Measurements from ENCODE around the gene TUBA4A. TPM values are rescaled to one million over a fixed set of nuclear protein-coding genes. Genes with fewer than 3 reads are reported as not detected.
A peak's percentile ranks its signal among the peaks of the same experiment; 100 is the strongest.

The TUBA4A gene
- total RNA-seq, 1 donor from 2014 or later = 35.0 TPM

GRCh38 chr2:219274361-219274921 is 20.7 kb upstream of the TUBA4A start:
- Histone ChIP-seq H3K4me1 (peaks cover 14% of the 10 kb centered on the region), H3K9me3 (no peaks in the 10 kb centered on the region), H3K27me3 (ENCODE audit: low read depth) (no peaks in the 10 kb centered on the region), H3K27ac (peak overlapping the region; percentile 78), H3K4me3 (no peak overlapping the region), H3K36me3 (no peaks in the 10 kb centered on the region)
- ATAC-seq (peak; percentile 8 to 51), DNase-seq (no peak)
- no peak for TF ChIP-seq CTCF (IDR thresholded peaks at IDR 0.05)
- intact Hi-C loops (cut with DNase I) = no loop called here

DNA sequence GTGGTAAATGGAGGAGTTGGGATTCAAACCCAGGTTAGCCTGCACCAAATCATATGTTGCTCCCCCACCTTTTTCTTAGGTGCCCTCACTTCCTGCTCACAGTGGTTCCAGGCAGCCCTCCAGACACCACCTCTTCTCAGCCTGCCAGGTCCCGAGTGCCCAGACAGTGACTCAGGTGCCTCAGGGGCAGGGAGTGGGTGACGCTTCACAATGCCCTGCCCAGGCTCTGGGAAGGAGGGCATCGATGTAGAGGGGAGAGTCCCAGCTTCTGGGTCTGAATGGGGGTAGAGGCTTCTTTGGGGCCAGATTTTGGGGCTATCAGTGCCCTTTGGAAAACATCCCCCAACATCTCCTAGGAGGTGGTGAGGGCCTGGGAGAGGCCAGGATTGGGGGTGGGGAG is 20.2 kb upstream of the TUBA4A start:
- TF ChIP-seq CTCF (IDR thresholded peaks at IDR 0.05) = no peak
- Histone ChIP-seq H3K4me1 (peaks cover 14% of the 10 kb centered on the region), H3K4me3 (no peak overlapping the region), H3K9me3 (no peaks in the 10 kb centered on the region), H3K27ac (peak overlapping the region; percentile 78), H3K36me3 (no peaks in the 10 kb centered on the region), H3K27me3 (ENCODE audit: low read depth) (no peaks in the 10 kb centered on the region)
- intact Hi-C loops (cut with DNase I) = no loop called here
- no peak for DNase-seq
- peak; percentile 29 to 55 for ATAC-seq

DNA sequence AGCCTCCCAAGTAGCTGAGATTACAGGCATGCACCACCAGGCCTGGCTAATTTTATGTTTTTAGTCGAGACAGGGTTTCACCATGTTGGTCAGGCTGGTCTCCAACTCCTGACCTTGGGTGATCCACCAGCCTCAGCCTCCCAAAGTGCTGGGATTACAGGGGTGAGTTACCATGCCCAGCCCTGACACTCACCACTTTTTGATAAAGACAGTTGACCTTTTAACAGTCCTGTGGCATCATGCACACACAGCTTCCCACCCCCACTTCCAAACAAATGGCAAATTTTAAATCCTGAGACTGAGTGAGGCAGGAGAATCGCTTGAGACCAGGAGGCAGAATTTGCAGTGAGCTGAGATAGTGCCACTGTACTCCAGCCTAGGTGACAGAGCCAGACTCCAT is 19.3 kb upstream of the TUBA4A start:
- Histone ChIP-seq H3K27ac (no peak overlapping the region), H3K9me3 (no peaks in the 10 kb centered on the region), H3K36me3 (no peaks in the 10 kb centered on the region), H3K4me1 (peaks cover 6% of the 10 kb centered on the region), H3K27me3 (ENCODE audit: low read depth) (no peaks in the 10 kb centered on the region), H3K4me3 (no peak overlapping the region)
- intact Hi-C loops (cut with DNase I) = no loop called here
- DNase-seq (no peak), ATAC-seq (no peak)
- no peak for TF ChIP-seq CTCF (IDR thresholded peaks at IDR 0.05)

GRCh38 chr2:219272356-219272755 is 18.6 kb upstream of the TUBA4A start:
- no peaks in the 10 kb centered on the region for H3K4me1 ChIP-seq
- H3K36me3 ChIP-seq = no peaks in the 10 kb centered on the region
- no peak for ATAC-seq
- no peak overlapping the region for H3K4me3 ChIP-seq
- no peaks in the 10 kb centered on the region for H3K9me3 ChIP-seq
- TF ChIP-seq CTCF (IDR thresholded peaks at IDR 0.05) = no peak
- no peak for DNase-seq
- no peaks in the 10 kb centered on the region for H3K27me3 ChIP-seq (ENCODE audit: low read depth)
- intact Hi-C loops (cut with DNase I) = no loop called here
- no peak overlapping the region for H3K27ac ChIP-seq

- Histone ChIP-seq H3K4me3 (no peak overlapping the region), H3K27ac (no peak overlapping the region), H3K27me3 (ENCODE audit: low read depth) (no peaks in the 10 kb centered on the region), H3K36me3 (no peaks in the 10 kb centered on the region), H3K4me1 (no peaks in the 10 kb centered on the region), H3K9me3 (no peaks in the 10 kb centered on the region)
- no peak for ATAC-seq
- intact Hi-C loops (cut with DNase I) = no loop called here
- no peak for DNase-seq
- TF ChIP-seq CTCF (IDR thresholded peaks at IDR 0.05) = no peak
Measured at GRCh38 chr2:219271021-219271420, 17.3 kb upstream of the TUBA4A start.

DNA sequence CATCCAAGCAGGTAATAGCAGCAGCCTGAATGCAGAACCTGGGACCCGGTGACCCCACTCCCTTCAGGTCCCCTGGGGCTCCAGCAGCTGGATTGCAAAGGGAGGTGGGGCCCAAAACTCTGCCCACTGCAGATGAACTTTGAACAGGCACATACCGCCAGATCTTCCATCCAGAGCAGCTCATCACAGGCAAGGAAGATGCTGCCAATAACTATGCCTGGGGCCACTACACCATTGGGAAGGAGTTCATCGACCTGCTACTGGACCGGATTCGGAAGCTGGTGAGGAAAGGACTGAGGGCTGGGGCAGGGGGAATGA is 16.3 kb upstream of the TUBA4A start:
- no peak for ATAC-seq
- no peak overlapping the region for H3K27ac ChIP-seq
- no peaks in the 10 kb centered on the region for H3K36me3 ChIP-seq
- DNase-seq = no peak
- no peaks in the 10 kb centered on the region for H3K27me3 ChIP-seq (ENCODE audit: low read depth)
- H3K4me3 ChIP-seq = no peak overlapping the region
- H3K9me3 ChIP-seq = no peaks in the 10 kb centered on the region
- no peaks in the 10 kb centered on the region for H3K4me1 ChIP-seq
- intact Hi-C loops (cut with DNase I) = no loop called here
- no peak for TF ChIP-seq CTCF (IDR thresholded peaks at IDR 0.05)
